SKM-1 (cell line): ENCODE data around the gene LIG3.
"Not testable (repeated sequence)": the region's sequence is repeated elsewhere in the genome, so short reads cannot be mapped to it uniquely, and the experiment has no call there.

Experiments used
- DNase-seq: peaks from one replicate; lab custom pipeline; 2025; ENCODE audit not compliant: unreplicated experiment; lab: John Stamatoyannopoulos, UW

LIG3 gene

DNA sequence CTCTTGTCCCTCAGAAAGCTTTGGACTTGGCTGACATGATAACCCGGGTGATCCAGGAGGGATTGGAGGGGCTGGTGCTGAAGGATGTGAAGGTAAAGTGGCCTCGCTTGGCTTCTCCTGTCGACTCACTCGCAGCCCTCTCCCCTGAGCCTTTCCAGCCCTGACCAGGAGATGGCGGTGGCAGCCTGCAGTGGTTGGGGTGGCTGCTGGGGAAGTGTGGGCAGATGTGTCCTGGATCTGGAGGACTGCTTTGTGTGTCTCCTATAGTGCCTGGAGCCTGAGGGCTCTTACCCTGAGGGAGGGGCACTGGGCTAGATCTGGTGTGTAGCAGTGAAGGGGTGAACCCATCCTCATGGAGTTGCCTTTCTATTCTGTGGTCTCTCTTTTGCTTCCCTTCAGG is 17.9 kb downstream of the LIG3 start:
- no peak for DNase-seq

GRCh38 chr17:34999456-34999855 is 19.1 kb downstream of the LIG3 start:
- DNase-seq: no peak

DNA sequence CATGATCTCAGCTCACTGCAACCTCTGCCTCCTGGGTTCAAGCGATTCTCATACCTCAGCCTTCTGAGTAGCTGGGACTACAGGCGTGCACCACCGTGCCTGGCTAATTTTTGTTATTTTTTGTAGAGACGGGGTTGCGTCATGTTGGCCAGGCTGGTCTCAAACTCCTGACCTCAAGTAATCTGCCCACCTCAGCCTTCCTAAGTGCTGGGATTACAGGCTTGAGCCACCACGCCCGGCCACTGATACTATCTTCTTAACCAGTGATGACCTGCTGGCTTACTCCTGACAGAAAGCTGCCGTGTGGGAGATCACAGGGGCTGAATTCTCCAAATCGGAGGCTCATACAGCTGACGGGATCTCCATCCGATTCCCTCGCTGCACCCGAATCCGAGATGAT is 20.7 kb downstream of the LIG3 start:
- not testable (repeated sequence) for DNase-seq

DNA sequence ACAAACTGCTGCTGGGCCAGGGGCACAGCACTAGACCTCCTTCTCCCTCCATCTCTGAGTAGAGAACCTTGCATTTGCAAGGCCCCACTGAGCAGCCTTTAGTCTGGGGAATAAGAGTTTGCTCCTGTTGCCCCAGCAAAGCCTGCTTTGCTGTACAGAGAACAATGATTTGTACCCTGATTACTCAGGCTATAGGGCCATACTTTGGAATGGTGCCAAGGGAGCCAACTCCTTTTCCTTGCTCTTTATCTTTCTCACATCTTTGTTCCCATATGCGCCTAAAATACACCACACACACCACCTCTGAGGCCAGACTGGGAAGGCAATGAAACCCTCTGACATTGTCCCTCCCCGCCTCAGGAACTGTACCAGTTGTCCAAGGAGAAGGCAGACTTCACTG is 21.2 kb downstream of the LIG3 start:
- DNase-seq: no peak

DNA sequence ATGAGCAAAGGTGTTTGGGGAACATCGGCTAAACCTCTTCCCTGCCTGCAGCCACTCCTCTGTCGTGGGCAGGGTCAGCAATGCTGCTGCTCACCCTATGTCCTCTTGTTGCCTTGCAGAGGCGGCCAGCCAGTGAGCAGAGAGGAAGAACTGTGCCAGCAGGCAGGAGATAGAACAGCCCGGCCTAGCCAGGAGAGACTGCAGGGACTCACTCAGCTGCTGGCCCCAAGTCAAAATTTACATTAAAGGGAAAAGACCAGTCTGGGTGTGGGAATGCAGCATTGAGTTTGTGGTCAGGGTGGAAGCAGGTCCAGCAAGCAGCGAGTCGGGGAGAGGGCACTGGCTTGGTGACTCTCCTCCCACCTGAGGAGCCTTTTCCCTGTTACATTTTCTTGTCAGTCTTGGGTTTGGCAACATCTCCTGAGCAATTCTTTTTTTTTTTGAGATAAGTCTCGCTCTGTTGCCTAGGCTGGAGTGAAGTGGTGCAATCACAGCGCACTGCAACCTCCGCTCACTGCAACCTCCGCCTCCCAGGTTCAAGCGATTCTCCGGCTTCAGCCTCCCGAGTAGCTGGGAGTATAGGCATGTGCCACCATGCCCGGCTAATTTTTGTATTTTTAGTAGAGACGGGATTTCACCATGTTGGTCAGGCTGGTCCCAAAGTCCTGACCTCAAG is 22.7 kb downstream of the LIG3 start:
- no peak for DNase-seq

DNA sequence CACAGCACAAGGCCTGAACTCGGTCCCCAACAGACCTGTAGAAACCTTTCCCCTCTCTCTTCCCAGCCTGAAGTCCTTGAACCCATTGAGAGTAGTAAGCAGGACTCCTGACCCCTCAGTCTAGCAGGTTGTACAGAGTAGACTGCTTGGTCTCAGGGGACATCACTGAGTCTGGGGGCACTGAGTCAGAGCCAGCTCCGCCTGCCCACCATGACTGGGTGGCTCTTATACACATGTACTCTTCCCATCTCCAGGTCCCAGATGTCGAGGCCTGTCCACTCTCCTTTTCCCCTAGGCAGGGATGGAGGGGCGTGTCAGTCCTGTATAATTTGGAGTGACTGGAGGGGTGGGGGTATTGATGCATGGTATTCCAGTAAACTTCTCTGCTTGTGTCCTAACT is 23.5 kb downstream of the LIG3 start:
- no peak for DNase-seq

DNA sequence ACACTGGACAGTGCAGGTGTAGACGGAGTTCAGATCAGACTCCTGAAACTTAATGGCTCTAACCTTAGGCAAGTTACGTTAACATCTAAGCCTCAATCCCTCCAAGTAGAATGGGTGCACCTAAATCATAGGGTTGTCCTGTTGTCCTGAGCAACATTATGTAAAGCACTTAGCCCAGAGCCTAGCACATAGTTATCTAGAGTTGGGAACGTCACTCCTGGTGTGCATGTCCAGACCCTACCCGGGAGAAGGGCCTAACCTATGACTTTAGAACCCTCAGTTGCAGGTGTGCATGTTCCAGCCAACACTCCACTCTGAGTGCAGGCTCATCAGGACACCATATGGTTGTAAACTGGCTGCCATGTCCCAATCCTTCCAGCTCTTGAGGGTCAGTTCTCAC is 26.0 kb downstream of the LIG3 start:
- DNase-seq: no peak

GRCh38 chr17:35006961-35007360 is 26.6 kb downstream of the LIG3 start:
- no peak for DNase-seq

GRCh38 chr17:35010093-35010492 is 29.8 kb downstream of the LIG3 start:
- DNase-seq: no peak

- no peak for DNase-seq
These were observed 31.4 kb downstream of the LIG3 start for GRCh38 chr17:35011671-35012216.

- no peak for DNase-seq
These were observed 36.1 kb downstream of the LIG3 start for GRCh38 chr17:35016369-35016768.

GRCh38 chr17:35017021-35017420 is 36.7 kb downstream of the LIG3 start:
- DNase-seq: no peak

- no peak for DNase-seq
These were observed 38.5 kb downstream of the LIG3 start for GRCh38 chr17:35018814-35019213.

DNA sequence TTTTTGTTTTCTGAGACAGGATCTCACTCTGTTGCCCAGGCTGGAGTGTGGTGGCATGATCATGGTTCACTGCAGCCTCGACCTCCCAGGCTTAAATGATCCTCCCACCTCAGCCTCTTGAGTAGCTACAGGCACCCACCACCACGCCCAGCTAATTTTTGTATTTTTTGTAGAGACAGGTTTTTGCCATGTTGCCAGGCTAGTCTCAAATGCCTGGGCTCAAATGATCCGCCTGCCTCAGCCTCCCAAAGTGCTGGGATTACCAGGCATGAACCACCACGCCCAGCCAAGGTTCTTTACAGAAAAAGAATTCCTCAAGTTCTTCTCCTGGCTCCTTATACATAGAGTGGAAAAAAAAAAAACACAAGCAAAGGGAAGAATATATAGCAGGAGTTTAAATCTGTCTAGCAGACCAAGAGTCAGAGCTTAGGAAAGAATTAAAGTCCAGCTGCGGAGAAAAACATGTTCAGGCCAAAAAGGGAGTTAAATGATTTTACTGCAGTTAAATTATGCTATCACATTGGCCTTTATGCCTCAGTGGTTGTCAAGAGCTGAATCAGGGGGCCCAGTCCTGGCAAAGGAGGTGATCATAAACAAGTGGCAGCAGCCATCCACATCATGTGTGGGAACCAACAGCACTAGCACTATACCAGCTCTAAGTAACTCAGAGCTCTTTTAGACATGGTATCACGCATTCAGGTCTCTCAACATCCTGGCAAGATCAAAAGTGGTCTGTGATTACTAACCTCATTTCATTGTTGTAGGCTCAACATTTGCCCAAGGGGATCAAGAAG is 39.3 kb downstream of the LIG3 start:
- DNase-seq: no peak

DNA sequence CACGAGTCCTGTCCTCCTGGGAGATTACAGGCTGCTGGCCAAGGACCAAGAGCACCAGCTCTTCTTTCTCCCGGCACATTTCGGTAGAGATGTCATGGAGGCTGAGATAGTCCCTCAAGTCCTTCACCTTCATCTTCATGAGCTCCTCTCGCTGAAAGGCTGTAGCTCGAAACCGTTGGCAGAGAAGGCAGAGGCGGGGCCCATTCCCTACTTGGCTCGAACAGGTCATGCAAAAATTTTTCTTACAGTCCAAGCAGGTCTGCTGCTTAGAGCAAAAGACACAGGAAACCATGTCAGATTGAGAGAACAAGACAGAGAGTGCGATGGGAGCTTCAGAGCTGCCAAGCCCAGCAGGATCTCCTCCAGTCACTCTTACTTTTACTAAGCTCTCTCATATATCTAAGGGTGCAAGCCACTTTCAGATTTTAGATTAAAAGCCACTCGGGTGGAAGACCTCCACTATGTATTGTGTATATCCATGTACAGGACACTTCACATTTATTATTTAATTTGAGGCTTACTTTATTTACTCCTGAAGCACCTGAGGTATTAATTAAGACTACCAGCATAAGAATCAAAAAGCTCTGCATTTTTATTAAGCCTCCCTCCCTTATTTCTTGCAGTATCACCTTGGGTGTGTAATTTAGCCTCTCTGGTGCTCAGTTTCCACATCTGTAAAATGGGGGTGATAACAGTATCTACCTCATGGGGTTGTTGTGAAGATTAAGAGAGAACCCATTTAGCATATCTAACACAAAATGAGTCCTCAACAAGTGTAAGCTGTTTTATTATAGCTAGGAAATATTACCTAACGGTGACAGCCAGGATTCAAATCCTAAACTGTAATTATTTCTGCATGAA is 41.4 kb downstream of the LIG3 start:
- DNase-seq: no peak

- DNase-seq: no peak
These were observed 42.3 kb downstream of the LIG3 start for GRCh38 chr17:35022536-35023063.

GRCh38 chr17:35023538-35023937 is 43.2 kb downstream of the LIG3 start:
- DNase-seq: no peak

GRCh38 chr17:35025541-35025940 is 45.2 kb downstream of the LIG3 start:
- DNase-seq: no peak

- not testable (repeated sequence) for DNase-seq
These were observed 47.8 kb downstream of the LIG3 start for GRCh38 chr17:35028097-35028496.

- DNase-seq: peak; percentile 50
These were observed 48.4 kb downstream of the LIG3 start for GRCh38 chr17:35028531-35029262.
